K562 (cell line): Measurements from ENCODE around the gene AS3MT. TPM values are rescaled to one million over a fixed set of nuclear protein-coding genes. Genes with fewer than 3 reads are reported as not detected.
A peak's percentile ranks its signal among the peaks of the same experiment; 100 is the strongest.

Experiments
- ARID2 ChIP-seq: fragments of 450-650 bp; IDR thresholded peaks from 2 replicates; pipeline ENCODE4 v1.6.1; 2017; ENCODE audit warnings: antibody characterized with exemption, mild to moderate bottlenecking
- GATAD2B ChIP-seq: fragments of 450-650 bp; IDR thresholded peaks from 2 replicates; pipeline ENCODE4 v1.6.1; 2017; ENCODE audit warnings: mild to moderate bottlenecking, borderline replicate concordance
- KAT2B ChIP-seq: IDR thresholded peaks from one replicate; pipeline ENCODE4 v1.6.1; 2012; ENCODE audit warnings: low read depth, mild to moderate bottlenecking, control low read depth, inconsistent platforms, low read length, moderate library complexity
- RB1 ChIP-seq: fragments of 450-650 bp; IDR thresholded peaks from 2 replicates; pipeline ENCODE4 v1.6.1; 2017; ENCODE audit warnings: low read depth, mild to moderate bottlenecking
- SMARCA4 ChIP-seq: fragments of 450-650 bp; IDR thresholded peaks from 2 replicates; pipeline ENCODE4 v1.6.1; 2016
- SPI1 ChIP-seq: IDR thresholded peaks from 2 replicates; pipeline ENCODE4 v1.6.1; 2011; ENCODE audit warnings: low read depth, low read length, control low read depth, borderline replicate concordance
- polyA plus RNA-seq, 8 experiments: library from polyadenylated mRNA; depleted of rRNA in 4 of 8; stranded (reverse) in 5 of 8; unstranded in 3 of 8; fragments of >200 nt; fragmentation: Nextera tagmentation in 2 of 8; fragmentation: Illumina TruSeq in 1 of 8; extraction: Ambion mirVana in 2 of 8; extraction: Trizol in 1 of 8; gene quantifications; 2 replicates each; pipeline versions ENCODE4 v1.2.1 to v1.2.3, GENCODE V29; 2011 to 2014; ENCODE audit warnings: inconsistent platforms in 1 of 8, missing spikeins in 1 of 8
- total RNA-seq, 7 experiments: library from RNA; depleted of rRNA in 6 of 7; stranded (reverse); fragments of >200 nt in 6 of 7; fragmentation: Illumina TruSeq in 2 of 7; extraction: Trizol in 2 of 7; gene quantifications; 2 replicates each; pipeline versions ENCODE4 v1.2.1 to v1.2.3, GENCODE V29; 2011 to 2021; ENCODE audit warnings: low replicate concordance in 1 of 7
- TF ChIP-seq, protein P1 (sequence below): fragments of 250-450 bp; sonication (Bioruptor Pico); IDR thresholded peaks from 2 replicates; pipeline ENCODE4 v1.8.0; 2022; ENCODE audit warnings: inconsistent platforms, mild to moderate bottlenecking, moderate library complexity, borderline replicate concordance
- TF ChIP-seq, protein P2 (sequence below), 2 experiments: fragments of 150-350 bp in 1 of 2; IDR thresholded peaks; 2 replicates each; pipeline ENCODE4 v1.6.1; 2012 to 2016; ENCODE audit warnings: low read depth in 2 of 2, low read length in 2 of 2, mild to moderate bottlenecking in 1 of 2, moderate library complexity in 1 of 2
- TF ChIP-seq, protein P3 (sequence below): sonication (generic); formaldehyde crosslinking; IDR thresholded peaks from 2 replicates; pipeline ENCODE4 v1.8.0; 2022; ENCODE audit warnings: missing genetic modification reagents, mild to moderate bottlenecking, moderate library complexity, borderline replicate concordance
- TF ChIP-seq, protein P4 (sequence below): fragments of 450-650 bp; IDR thresholded peaks from 2 replicates; pipeline ENCODE4 v1.6.1; 2017; ENCODE audit warnings: antibody characterized with exemption, mild to moderate bottlenecking
- TF ChIP-seq, protein P5 (sequence below): IDR thresholded peaks from 3 replicates; pipeline ENCODE4 v1.6.1; 2011; ENCODE audit warnings: borderline replicate concordance, mild to moderate bottlenecking; ENCODE audit not compliant: insufficient read length, insufficient read depth
- TF ChIP-seq, protein P6 (sequence below), 3 experiments: fragments of 200-800 bp in 1 of 3; sonication (Bioruptor generic) in 1 of 3; sonication (generic) in 1 of 3; formaldehyde crosslinking in 1 of 3; IDR thresholded peaks; 2 replicates each; pipeline versions ENCODE4 v1.6.1 to v1.8.0; 2016 to 2022; ENCODE audit warnings: mild to moderate bottlenecking in 2 of 3, missing compliant biosample characterization in 2 of 3, missing genetic modification characterization in 2 of 3, missing genetic modification reagents in 1 of 3

AS3MT gene
- total and polyA plus RNA-seq, 9 of the 15 experiments (the other 6 are each of a cell fraction or from before 2014, with no cell fraction given), result 0.04 to 0.33 (median 0.19) TPM; not detected in 2

DNA sequence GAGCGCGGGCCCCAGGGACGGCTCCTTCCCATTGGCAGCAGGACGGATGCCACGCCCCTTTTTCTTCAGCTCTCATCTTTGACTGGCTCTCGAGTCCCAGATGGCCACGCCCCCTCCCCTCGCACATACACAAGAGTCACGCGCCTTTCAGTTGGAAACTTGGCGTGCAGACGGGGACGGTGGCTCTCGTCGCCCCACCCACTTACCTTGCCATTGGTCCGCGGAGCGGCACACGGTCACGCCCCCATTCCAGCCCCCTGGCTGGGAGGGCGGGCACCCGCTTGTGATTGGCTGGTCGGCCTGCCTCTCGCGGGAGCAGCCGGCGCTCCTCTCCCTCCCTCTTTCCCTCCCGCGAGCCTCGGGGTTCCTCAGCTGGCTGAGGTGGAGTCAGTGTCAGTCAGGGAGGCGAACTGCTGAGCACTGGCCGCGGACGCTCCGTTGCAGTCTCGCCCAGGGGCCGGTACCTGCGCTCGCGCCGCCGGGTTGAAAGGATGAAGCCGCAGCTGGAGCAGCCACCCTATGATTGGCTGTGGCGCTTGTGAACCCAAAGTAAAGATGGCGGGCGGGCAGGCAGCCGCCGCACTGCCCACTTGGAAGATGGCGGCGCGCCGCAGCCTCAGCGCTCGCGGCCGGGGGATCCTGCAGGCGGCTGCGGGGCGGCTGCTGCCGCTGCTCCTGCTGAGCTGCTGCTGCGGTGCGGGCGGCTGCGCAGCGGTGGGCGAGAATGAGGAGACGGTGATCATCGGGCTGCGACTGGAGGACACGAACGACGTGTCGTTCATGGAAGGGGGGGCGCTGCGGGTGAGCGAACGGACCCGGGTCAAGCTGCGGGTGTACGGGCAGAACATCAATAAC is 48.9 kb downstream of the AS3MT start, which contains the start of gene CNNM2 (continued):
- TF ChIP-seq, protein P1, sequence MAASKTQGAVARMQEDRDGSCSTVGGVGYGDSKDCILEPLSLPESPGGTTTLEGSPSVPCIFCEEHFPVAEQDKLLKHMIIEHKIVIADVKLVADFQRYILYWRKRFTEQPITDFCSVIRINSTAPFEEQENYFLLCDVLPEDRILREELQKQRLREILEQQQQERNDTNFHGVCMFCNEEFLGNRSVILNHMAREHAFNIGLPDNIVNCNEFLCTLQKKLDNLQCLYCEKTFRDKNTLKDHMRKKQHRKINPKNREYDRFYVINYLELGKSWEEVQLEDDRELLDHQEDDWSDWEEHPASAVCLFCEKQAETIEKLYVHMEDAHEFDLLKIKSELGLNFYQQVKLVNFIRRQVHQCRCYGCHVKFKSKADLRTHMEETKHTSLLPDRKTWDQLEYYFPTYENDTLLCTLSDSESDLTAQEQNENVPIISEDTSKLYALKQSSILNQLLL (CRISPR knock-in tag), result no peak
- no peak for TF ChIP-seq SPI1
- TF ChIP-seq, protein P2, sequence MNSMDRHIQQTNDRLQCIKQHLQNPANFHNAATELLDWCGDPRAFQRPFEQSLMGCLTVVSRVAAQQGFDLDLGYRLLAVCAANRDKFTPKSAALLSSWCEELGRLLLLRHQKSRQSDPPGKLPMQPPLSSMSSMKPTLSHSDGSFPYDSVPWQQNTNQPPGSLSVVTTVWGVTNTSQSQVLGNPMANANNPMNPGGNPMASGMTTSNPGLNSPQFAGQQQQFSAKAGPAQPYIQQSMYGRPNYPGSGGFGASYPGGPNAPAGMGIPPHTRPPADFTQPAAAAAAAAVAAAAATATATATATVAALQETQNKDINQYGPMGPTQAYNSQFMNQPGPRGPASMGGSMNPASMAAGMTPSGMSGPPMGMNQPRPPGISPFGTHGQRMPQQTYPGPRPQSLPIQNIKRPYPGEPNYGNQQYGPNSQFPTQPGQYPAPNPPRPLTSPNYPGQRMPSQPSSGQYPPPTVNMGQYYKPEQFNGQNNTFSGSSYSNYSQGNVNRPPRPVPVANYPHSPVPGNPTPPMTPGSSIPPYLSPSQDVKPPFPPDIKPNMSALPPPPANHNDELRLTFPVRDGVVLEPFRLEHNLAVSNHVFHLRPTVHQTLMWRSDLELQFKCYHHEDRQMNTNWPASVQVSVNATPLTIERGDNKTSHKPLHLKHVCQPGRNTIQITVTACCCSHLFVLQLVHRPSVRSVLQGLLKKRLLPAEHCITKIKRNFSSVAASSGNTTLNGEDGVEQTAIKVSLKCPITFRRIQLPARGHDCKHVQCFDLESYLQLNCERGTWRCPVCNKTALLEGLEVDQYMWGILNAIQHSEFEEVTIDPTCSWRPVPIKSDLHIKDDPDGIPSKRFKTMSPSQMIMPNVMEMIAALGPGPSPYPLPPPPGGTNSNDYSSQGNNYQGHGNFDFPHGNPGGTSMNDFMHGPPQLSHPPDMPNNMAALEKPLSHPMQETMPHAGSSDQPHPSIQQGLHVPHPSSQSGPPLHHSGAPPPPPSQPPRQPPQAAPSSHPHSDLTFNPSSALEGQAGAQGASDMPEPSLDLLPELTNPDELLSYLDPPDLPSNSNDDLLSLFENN (IDR thresholded peaks at IDR 0.05; ENCODE audit: low read depth in 2 of 2, low read length in 2 of 2), result no peak
- no peak for TF ChIP-seq GATAD2B
- TF ChIP-seq, protein P3, sequence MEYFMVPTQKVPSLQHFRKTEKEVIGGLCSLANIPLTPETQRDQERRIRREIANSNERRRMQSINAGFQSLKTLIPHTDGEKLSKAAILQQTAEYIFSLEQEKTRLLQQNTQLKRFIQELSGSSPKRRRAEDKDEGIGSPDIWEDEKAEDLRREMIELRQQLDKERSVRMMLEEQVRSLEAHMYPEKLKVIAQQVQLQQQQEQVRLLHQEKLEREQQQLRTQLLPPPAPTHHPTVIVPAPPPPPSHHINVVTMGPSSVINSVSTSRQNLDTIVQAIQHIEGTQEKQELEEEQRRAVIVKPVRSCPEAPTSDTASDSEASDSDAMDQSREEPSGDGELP (CRISPR knock-in tag), result peak; percentile 96
- TF ChIP-seq SMARCA4, result no peak
- TF ChIP-seq, protein P4, sequence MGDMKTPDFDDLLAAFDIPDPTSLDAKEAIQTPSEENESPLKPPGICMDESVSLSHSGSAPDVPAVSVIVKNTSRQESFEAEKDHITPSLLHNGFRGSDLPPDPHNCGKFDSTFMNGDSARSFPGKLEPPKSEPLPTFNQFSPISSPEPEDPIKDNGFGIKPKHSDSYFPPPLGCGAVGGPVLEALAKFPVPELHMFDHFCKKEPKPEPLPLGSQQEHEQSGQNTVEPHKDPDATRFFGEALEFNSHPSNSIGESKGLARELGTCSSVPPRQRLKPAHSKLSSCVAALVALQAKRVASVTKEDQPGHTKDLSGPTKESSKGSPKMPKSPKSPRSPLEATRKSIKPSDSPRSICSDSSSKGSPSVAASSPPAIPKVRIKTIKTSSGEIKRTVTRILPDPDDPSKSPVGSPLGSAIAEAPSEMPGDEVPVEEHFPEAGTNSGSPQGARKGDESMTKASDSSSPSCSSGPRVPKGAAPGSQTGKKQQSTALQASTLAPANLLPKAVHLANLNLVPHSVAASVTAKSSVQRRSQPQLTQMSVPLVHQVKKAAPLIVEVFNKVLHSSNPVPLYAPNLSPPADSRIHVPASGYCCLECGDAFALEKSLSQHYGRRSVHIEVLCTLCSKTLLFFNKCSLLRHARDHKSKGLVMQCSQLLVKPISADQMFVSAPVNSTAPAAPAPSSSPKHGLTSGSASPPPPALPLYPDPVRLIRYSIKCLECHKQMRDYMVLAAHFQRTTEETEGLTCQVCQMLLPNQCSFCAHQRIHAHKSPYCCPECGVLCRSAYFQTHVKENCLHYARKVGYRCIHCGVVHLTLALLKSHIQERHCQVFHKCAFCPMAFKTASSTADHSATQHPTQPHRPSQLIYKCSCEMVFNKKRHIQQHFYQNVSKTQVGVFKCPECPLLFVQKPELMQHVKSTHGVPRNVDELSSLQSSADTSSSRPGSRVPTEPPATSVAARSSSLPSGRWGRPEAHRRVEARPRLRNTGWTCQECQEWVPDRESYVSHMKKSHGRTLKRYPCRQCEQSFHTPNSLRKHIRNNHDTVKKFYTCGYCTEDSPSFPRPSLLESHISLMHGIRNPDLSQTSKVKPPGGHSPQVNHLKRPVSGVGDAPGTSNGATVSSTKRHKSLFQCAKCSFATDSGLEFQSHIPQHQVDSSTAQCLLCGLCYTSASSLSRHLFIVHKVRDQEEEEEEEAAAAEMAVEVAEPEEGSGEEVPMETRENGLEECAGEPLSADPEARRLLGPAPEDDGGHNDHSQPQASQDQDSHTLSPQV, result no peak
- TF ChIP-seq, protein P5, sequence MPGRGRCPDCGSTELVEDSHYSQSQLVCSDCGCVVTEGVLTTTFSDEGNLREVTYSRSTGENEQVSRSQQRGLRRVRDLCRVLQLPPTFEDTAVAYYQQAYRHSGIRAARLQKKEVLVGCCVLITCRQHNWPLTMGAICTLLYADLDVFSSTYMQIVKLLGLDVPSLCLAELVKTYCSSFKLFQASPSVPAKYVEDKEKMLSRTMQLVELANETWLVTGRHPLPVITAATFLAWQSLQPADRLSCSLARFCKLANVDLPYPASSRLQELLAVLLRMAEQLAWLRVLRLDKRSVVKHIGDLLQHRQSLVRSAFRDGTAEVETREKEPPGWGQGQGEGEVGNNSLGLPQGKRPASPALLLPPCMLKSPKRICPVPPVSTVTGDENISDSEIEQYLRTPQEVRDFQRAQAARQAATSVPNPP, result no peak
- TF ChIP-seq, protein P6, sequence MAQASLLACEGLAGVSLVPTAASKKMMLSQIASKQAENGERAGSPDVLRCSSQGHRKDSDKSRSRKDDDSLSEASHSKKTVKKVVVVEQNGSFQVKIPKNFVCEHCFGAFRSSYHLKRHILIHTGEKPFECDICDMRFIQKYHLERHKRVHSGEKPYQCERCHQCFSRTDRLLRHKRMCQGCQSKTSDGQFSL (CRISPR knock-in tag; IDR thresholded peaks at IDR 0.05), result peak; percentile 72; the same call in 1 of the 2 replicates
- TF ChIP-seq, protein P6 (tag; IDR thresholded peaks at IDR 0.05), result peak in 1 of 2 experiments; percentile 58; a peak in 1 of 4 replicates
- no peak for TF ChIP-seq ARID2
- no peak for TF ChIP-seq RB1
- TF ChIP-seq KAT2B, result no peak
